Measurements from ENCODE around the gene PIN1.
A peak's percentile ranks its signal among the peaks of the same experiment; 100 is the strongest.
"Not testable (repeated sequence)": the region's sequence is repeated elsewhere in the genome, so short reads cannot be mapped to it uniquely, and the experiment has no call there.

Gene PIN1

GRCh38 chr19:9818734-9819595 lies 16.2 kb upstream of the PIN1 start, which contains the start of gene FBXL12:
FBXL12 (minus strand) TSS chr19:9819079; CDS start chr19:9818813, 266 bp downstream.
- peak; percentile 100 for DNase-seq

DNA sequence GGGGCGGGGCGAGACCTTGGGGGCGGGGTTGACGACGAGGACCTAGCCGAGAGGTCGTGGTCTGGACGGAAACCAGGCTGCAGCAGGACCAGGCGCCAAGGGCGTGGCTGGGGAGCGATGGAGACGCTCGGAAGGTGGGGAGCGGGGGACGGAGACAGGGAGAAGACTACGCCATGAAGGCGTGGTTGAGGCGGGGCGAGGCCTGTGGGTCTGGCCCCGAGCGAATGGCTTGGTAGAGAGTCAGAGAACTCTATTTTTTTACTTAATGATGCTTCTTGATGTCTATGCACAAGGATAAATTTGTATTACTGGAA lies 15.6 kb upstream of the PIN1 start:
- no peak for DNase-seq

DNA sequence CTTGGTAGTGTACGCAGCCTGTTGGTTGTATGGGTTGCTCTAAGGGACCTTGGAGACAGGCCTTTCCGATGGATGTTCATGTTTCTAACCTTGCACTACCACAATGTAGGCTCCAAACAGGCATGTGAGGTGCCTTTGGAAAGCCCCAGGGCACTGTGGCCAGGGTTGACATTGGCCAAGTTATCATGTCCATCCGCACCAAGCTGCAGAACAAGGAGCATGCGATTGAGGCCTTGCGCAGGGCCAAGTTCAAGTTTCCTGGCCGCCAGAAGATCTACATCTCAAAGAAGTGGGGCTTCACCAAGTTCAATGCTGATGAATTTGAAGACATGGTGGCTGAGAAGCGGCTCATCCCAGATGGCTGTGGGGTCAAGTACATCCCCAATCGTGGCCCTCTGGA lies 15.1 kb upstream of the PIN1 start:
- DNase-seq = not testable (repeated sequence)

- no peak for DNase-seq
Measured at GRCh38 chr19:9823816-9824215, 11.3 kb upstream of the PIN1 start.

DNA sequence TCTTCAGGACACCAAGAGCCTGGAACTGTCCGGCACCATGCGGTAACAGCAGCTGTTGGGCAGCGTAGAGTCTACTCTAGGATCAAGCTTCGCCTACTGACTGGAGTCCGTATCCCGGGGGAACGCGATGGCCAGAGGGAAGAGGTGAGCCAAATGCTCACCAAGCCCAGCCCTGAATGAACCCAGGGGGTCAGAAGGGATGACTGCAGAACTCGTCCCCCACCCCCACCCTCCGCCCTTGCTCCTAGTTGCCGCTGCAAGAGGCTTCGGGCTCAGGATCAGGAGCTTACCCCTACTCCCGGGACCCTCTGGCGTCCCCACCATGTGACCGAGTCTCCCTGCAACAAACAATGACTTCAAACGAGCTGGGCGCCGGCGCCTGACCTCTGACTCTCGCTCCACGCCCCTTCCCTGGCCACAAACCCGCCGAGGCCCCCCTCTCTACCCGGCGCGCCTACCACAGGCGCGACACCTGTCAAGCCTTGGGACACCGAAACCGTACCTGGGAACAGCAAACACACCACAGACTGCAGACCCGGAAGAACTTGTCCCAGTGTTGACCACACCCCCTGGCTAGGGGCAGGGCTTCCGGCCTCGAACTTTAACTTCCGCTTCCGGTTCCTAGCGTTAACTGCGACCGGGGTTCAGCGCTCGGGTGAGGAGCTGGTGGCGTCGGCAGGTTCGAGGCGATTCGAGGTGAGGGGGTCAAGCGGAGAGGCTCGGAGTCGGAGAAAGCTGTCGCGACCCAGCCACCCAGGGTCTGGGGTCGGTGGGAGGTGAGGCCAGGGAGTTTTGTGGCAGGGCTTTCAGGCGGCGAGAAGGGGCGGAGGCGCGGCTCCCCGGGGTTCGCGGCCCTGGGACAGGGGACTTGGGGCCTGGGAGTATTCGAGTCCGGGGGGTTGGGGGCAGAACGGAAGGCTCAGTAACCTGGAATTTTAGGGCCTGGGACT lies 7.6 kb upstream of the PIN1 start, which contains the start of gene UBL5:
UBL5 (plus strand) TSS at position 630 of the 950 bp plus-strand sequence. CDS start 420 bp downstream, outside the sequence.
- peak; percentile 91 to 94 for DNase-seq

DNA sequence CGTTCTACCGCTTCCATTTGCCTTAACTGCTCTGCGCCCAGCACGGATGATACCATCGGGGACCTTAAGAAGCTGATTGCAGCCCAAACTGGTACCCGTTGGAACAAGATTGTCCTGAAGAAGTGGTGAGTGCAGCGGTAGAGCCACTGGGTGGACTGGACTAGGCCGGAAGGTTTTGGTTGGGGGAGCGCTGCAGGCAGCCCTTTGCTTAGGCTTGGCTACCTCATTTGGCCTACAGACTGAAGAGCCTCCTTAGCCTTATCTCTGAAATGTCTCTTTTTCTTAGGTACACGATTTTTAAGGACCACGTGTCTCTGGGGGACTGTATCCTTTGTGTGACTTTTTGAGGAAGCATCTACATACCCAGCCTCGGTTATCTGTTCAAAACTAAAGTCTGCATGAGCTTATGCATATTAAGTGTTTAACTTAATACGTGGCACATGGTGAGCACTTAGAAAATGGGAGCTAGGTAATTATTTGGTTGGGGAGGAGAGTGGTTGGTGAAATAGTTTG lies 6.5 kb upstream of the PIN1 start:
- DNase-seq = no peak

- no peak for DNase-seq
Measured at GRCh38 chr19:9834307-9834725, 802 bp upstream of the PIN1 start.

DNA sequence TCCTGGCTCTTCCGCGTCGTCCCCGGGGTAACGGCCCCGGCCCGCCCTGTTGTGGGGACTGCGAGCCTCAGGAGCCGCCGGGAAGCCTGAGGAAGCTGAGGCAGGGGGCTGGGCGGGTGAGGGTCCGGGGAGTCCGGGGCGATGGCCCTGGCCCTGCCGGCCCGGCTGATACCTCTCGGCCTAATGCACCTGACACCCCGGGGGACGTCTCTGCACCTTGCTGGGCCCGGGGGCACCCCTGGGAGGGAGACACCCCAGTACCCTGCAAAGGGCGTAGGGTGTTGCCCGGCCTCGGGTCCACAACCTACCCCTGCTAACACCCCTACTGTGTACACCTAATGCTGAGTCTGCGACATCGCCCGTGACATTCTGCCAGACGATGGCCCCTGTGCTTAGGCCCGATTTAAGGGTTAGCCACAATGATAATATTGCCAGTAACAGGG lies 410 bp downstream of the PIN1 start:
- no peak for DNase-seq

DNA sequence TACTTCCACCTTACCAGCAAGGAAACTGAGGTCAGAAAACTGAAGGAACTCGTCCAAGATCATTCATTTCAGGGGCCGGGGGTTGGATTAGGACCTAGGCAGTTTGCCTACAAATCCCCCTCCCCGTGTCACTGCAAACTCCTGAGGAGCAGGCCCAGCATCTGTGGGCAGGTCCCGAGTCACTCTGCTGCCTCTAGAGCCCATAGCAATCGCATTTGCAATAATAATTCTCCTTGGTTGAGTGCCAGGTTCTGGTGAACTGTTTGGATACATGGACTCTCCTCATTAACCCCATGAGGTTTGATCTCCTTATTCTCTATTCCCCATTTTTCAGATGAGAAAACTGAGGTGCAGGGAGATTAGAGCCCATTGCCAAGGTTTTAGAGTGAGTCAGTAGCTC lies 903 bp downstream of the PIN1 start:
- no peak for DNase-seq

DNA sequence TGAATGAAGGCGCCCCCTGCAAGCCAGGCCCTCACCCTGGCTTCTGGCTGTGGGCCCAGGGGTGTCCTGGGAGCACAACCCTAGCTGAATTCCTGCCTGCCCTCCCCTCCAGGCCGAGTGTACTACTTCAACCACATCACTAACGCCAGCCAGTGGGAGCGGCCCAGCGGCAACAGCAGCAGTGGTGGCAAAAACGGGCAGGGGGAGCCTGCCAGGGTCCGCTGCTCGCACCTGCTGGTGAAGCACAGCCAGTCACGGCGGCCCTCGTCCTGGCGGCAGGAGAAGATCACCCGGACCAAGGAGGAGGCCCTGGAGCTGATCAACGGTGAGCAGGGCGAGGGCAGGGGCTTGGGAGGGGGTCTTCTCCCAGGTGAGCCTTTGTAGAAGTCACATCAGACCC lies 3.2 kb downstream of the PIN1 start:
- no peak for DNase-seq

- no peak for DNase-seq
Measured at GRCh38 chr19:9839415-9839814, 4.3 kb downstream of the PIN1 start.

DNA sequence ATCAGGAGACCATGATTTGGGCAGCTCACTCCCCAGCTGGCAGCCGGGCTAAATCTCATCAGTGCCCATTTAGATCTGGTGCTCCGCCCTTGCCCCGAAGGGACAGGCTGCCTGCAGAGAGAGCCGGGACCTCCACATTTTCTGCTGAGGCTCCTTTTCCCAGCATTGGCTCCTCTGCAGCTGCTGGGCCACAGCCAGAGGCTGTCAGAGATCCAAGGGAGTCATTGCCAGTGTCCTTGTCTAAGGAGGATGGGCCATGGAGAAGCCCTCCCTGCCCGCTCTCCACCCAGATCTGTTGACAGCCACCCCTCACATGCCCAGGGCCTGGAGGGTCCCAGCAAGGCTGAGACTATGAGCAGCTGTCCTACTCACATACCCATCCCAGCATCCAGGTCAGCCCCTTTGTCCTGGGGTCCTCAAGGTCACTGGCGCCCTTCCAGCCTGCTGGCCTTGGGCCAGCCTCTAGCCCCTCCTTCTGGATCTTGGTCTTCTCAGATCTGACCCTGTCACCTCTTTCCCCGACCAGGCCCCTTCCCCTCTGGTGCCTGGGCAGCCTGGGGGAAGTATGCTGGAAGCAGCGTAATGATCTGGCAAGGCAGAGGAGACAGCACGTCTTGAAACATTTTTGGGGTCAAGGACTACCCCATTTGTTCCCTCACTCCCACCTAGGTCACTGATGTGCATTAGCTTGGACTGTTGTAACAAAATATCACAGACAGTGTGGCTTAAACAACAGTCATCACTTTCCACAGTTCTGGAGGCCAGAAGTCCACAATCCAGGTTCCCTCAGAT lies 7.9 kb downstream of the PIN1 start:
- DNase-seq = no peak

DNA sequence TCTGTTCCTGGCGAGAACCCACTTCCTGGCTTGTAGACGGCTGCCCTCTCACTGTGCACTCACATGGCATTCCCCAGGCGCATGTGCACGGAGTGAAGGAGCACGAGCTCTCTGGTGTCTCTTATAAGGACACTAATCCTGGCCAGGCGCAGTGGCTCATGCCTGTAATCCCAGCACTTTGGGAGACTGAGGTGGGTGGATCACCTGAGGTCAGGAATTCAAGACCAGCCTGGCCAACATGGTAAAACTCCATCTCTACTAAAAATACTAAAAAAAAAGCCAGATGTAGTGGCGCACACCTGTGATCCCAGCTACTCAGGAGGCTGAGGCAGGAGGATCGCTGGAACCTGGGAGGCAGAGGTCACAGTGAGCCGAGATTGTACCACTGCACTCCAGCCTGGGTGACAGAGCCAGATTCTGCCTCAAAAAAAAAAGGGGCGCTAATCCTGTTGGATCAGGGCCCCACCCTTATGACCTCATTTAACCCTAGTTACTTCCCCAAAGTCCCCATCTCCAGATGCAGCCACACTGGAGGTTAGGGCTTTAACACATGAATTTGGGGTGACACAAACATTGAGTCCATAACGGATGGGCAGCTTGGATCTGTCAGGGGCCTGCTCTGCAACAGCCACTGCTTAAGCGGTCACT lies 8.6 kb downstream of the PIN1 start:
- DNase-seq = not testable (repeated sequence)

DNA sequence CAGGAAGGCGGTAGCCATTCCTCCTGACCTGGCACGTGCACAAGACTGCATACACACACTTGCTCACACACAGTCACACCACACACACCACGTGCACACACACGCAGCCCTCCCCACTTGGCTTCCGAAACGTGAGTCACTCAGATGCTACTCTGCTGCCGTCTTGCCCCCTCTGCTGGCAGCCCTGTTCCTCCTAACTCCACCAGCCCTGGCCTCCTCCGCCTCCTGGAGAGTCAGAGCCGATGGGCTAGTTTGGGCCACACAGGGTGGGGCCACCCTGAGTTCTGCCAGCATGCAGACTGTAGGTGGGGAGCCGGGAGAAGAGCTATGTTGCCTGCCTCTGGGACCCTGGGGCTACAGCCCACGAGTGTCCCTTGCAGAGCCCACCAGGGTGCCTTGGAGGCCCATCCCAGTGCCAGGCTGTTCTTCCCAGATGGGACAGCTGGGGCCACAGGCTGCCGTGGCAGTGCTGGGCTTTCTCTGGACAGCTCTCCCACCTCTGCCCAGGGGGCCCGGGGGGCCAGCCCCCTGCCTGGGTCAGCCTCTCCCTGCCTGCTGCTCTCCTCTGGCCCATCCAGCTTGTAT lies 12.1 kb downstream of the PIN1 start:
- peak; percentile 25 to 29 for DNase-seq

DNA sequence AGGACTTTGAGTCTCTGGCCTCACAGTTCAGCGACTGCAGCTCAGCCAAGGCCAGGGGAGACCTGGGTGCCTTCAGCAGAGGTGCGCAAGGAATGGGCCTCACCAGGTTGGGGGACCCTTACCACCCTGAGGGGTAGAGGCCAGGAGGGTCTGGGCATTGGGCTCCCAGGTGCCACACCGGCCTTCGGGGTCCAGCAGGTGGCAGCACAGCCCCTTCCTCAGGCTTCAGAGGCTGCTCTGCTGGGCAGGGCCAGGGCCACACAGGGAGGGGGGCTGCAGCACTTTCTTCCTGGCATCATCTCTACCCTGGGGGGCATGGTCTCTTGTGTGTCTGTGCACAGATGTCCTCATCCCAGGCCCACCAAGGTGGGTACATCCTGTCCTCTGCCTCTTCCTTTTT lies 12.9 kb downstream of the PIN1 start:
- DNase-seq = peak; percentile 47 to 52

DNA sequence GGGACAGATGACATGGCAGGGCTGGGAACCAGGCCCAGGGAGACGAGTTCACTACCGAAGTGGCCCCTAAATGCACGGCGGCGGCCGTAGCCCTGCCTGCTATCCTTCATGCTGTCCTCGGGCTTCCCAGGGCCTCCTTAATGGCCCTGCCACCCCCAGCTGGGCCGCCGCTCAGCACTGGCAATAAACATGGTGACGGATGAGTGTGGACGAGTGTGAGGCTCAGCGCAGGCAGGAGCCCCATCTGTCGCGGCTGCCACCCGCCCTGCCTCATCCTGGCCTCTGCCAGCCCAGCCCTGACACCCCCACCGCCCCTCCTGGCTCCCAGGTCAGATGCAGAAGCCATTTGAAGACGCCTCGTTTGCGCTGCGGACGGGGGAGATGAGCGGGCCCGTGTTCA lies 13.6 kb downstream of the PIN1 start:
- no peak for DNase-seq

- DNase-seq = no peak
Measured at GRCh38 chr19:9849791-9850190, 14.7 kb downstream of the PIN1 start.

DNA sequence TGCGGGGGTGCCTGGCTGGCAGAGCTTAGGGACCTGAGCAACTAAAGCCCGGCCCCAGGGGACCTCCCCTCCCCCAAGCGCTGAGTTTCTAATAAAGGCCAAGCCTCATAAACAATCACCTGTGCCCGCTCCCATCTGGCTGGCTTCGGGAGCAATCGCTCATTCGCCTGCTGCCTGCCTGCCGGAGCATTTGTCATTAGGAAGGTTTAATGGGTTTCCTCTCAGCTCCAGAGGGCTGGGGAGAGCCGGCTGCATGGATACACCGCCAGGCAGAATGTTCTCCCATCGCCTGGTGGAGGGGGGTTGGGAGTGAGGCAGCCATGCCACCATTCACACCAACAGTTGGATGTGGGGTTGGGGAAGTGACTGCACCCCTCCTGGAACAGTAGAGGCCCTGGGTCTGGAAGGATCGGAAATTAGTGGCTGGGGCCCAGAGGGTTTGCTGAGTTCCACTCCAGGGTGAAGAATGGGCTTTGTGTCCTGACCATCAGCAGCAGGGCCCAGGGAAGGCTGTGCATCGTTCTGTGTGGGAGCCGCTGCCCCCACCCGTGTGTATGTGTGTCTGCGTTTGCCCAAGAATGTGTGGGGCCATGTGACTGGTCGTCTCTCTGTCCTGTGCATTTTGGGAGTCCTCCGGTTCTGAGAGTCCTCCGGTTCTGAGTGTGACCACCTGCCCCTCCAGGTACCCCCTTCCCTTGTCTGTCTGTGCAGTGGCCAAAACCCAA lies 15.3 kb downstream of the PIN1 start:
- DNase-seq = no peak

GRCh38 chr19:9854282-9854846 lies 19.2 kb downstream of the PIN1 start:
- no peak for DNase-seq

DNA sequence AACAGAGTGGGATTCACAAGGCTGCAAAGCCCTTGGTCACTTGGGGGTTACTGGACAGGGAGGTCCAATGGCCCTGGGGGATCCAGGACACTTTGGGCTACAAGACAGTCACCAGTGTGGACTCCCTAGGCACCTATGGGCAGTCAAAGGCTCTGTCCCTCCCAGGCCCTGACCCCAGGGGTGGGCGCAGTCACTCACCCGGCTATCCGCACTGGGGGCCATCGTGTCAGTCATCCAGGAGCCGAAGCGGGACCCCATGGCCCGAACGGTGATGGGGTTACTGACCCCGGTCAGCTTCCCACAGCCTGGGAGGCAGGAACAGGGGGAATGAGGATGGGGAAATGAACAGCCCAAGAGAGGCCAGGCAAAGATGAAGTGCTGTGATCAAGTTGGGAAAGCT lies 21.5 kb downstream of the PIN1 start:
- DNase-seq = no peak

Data from CD4-positive, alpha-beta T cell treated with Interleukin-4 for 1 hour (primary cell).